PFSK-1 (cell line): ENCODE results near the gene MIB2.

Experiments used
- POLR2AphosphoS5 ChIP-seq: IDR thresholded peaks from 2 replicates; pipeline ENCODE4 v1.6.1; 2012; ENCODE audit warnings: low read depth, mild to moderate bottlenecking, control low read depth, low read length, moderate library complexity
- REST ChIP-seq, 2 experiments: IDR thresholded peaks; 2 replicates each; pipeline versions ENCODE4 v1.6.1 to v1.8.0; 2011 to 2012; ENCODE audit warnings: low read depth in 2 of 2, low read length in 2 of 2, control low read depth in 1 of 2, inconsistent platforms in 1 of 2, mild to moderate bottlenecking in 1 of 2, moderate library complexity in 1 of 2; ENCODE audit not compliant: insufficient read depth in 1 of 2
- SIN3A ChIP-seq: IDR thresholded peaks from 2 replicates; pipeline ENCODE4 v1.6.1; 2012; ENCODE audit warnings: mild to moderate bottlenecking, low read length, moderate library complexity, borderline replicate concordance; ENCODE audit not compliant: insufficient read depth

- TF ChIP-seq POLR2AphosphoS5 (no peak), SIN3A (no peak), REST (IDR thresholded peaks at IDR 0.05; ENCODE audit: insufficient read depth in 1 of 2, low read depth in 2 of 2, low read length in 2 of 2) (no peak)
These were observed 47.4 kb upstream of the MIB2 start for GRCh38 chr1:1567891-1568291.
